BE2C (cell line): ENCODE results near the gene DYRK1A.

Source experiments
- DNase-seq: peaks from one replicate; pipeline ENCODE4 v3.0.0-alpha.2; 2020
- H3K27me3 ChIP-seq: fragments of 250-450 bp; sonication (Bioruptor Pico); 2 replicates; pipeline ENCODE4 v1.5.1; 2020; ENCODE audit warnings: mild to moderate bottlenecking
- H3K36me3 ChIP-seq: fragments of 250-450 bp; sonication (Bioruptor Pico); 2 replicates; pipeline ENCODE4 v1.5.1; 2020; ENCODE audit warnings: mild to moderate bottlenecking
- H3K4me1 ChIP-seq: fragments of 250-450 bp; sonication (Bioruptor Pico); 2 replicates; pipeline ENCODE4 v1.5.1; 2020
- H3K4me3 ChIP-seq: 2 replicates; pipeline ENCODE4 v1.5.1; 2011; ENCODE audit warnings: low read depth, low read length
- H3K9me3 ChIP-seq: fragments of 250-450 bp; sonication (Bioruptor Pico); 2 replicates; pipeline ENCODE4 v1.5.1; 2020
- CTCF ChIP-seq: IDR thresholded peaks from 2 replicates; pipeline ENCODE4 v1.5.1; 2012; ENCODE audit warnings: mild to moderate bottlenecking, low read depth, low read length

DYRK1A gene

GRCh38 chr21:37342046-37342632, 24.4 kb upstream of the DYRK1A start:
- Histone ChIP-seq H3K4me3 (no peak overlapping the region), H3K27me3 (no peaks in the 10 kb centered on the region), H3K4me1 (peaks cover 15% of the 10 kb centered on the region), H3K9me3 (no peaks in the 10 kb centered on the region), H3K36me3 (no peaks in the 10 kb centered on the region)
- TF ChIP-seq CTCF: no peak
- no peak for DNase-seq

- H3K4me1 ChIP-seq: no peaks in the 10 kb centered on the region
- no peak for TF ChIP-seq CTCF
- no peak overlapping the region for H3K4me3 ChIP-seq
- no peaks in the 10 kb centered on the region for H3K27me3 ChIP-seq
- peaks cover 8% of the 10 kb centered on the region for H3K9me3 ChIP-seq
- no peak for DNase-seq
- no peaks in the 10 kb centered on the region for H3K36me3 ChIP-seq
Observed at GRCh38 chr21:37346841-37347430, 19.6 kb upstream of the DYRK1A start.

GRCh38 chr21:37348664-37349063, 17.9 kb upstream of the DYRK1A start:
- no peaks in the 10 kb centered on the region for H3K4me1 ChIP-seq
- TF ChIP-seq CTCF: no peak
- H3K27me3 ChIP-seq: no peaks in the 10 kb centered on the region
- DNase-seq: no peak
- H3K4me3 ChIP-seq: no peak overlapping the region
- no peaks in the 10 kb centered on the region for H3K36me3 ChIP-seq
- H3K9me3 ChIP-seq: peaks cover 8% of the 10 kb centered on the region

- no peak for DNase-seq
- Histone ChIP-seq H3K36me3 (no peaks in the 10 kb centered on the region), H3K9me3 (peaks cover 8% of the 10 kb centered on the region), H3K27me3 (no peaks in the 10 kb centered on the region), H3K4me1 (no peaks in the 10 kb centered on the region), H3K4me3 (no peak overlapping the region)
- TF ChIP-seq CTCF: no peak
Observed at GRCh38 chr21:37350472-37350871, 16.1 kb upstream of the DYRK1A start.

GRCh38 chr21:37356706-37357105, 9.9 kb upstream of the DYRK1A start:
- no peak for TF ChIP-seq CTCF
- no peaks in the 10 kb centered on the region for H3K36me3 ChIP-seq
- DNase-seq: no peak
- H3K4me3 ChIP-seq: no peak overlapping the region
- no peaks in the 10 kb centered on the region for H3K9me3 ChIP-seq
- H3K4me1 ChIP-seq: no peaks in the 10 kb centered on the region
- H3K27me3 ChIP-seq: no peaks in the 10 kb centered on the region

- no peak for TF ChIP-seq CTCF
- H3K27me3 ChIP-seq: no peaks in the 10 kb centered on the region
- no peak overlapping the region for H3K4me3 ChIP-seq
- DNase-seq: no peak
- H3K36me3 ChIP-seq: no peaks in the 10 kb centered on the region
- H3K4me1 ChIP-seq: no peaks in the 10 kb centered on the region
- H3K9me3 ChIP-seq: no peaks in the 10 kb centered on the region
Observed at GRCh38 chr21:37357691-37358090, 8.9 kb upstream of the DYRK1A start.
